Heart left ventricle (tissue), 16 donors: Measurements from ENCODE around the gene ESPN. TPM values are rescaled to one million over a fixed set of nuclear protein-coding genes. Genes with fewer than 3 reads are reported as not detected.

Experiments
- ATAC-seq, 4 donors: fragments of 200-7000 bp; cut with Tn5 transposase; one replicate each; pipeline ENCODE4 v1.9.1; 2020 to 2022; ENCODE audit warnings: moderate library complexity in 4 of 4, mild to moderate bottlenecking in 3 of 4, moderate number of reproducible peaks in 1 of 4
- DNase-seq, 5 donors: peaks; one replicate each; pipeline ENCODE4 v3.0.0-alpha.2; 2020
- H3K27ac ChIP-seq, 12 donors: fragments of 200-600 bp; sonication (generic) in 4 of 12; one replicate each; pipeline versions ENCODE4 v1.5.0 to v1.8.0; 2016 to 2022; ENCODE audit warnings: mild to moderate bottlenecking in 2 of 12
- H3K27me3 ChIP-seq, 9 donors: fragments of 200-600 bp; sonication (generic) in 2 of 9; one replicate each; pipeline versions ENCODE4 v1.5.1 to v1.8.0; 2016 to 2022; ENCODE audit warnings: mild to moderate bottlenecking in 3 of 9
- H3K36me3 ChIP-seq, 9 donors: fragments of 200-600 bp; sonication (generic) in 2 of 9; one replicate each; pipeline versions ENCODE4 v1.5.0 to v1.8.0; 2018 to 2022; ENCODE audit warnings: mild to moderate bottlenecking in 2 of 9
- H3K4me1 ChIP-seq, 12 donors: fragments of 200-600 bp; sonication (generic) in 4 of 12; one replicate each; pipeline versions ENCODE4 v1.5.0 to v1.8.0; 2016 to 2022; ENCODE audit warnings: mild to moderate bottlenecking in 3 of 12
- H3K4me3 ChIP-seq, 12 donors: fragments of 200-600 bp; sonication (generic) in 4 of 12; one replicate each; pipeline versions ENCODE4 v1.5.0 to v1.8.0; 2017 to 2022; ENCODE audit warnings: mild to moderate bottlenecking in 9 of 12, moderate library complexity in 4 of 12
- H3K9me3 ChIP-seq, 12 donors: fragments of 200-600 bp; sonication (generic) in 4 of 12; one replicate each; pipeline versions ENCODE4 v1.5.0 to v1.8.0; 2016 to 2022; ENCODE audit warnings: mild to moderate bottlenecking in 1 of 12
- CTCF ChIP-seq, 12 donors: fragments of 200-600 bp; sonication (generic) in 4 of 12; IDR thresholded peaks; one replicate each; pipeline versions ENCODE4 v1.5.0 to v1.8.0; 2018 to 2022; ENCODE audit warnings: antibody characterized with exemption in 12 of 12, mild to moderate bottlenecking in 5 of 12
- POLR2A ChIP-seq, 2 donors: fragments of 450-650 bp; IDR thresholded peaks; one replicate each; pipeline ENCODE4 v1.6.1; 2017; ENCODE audit warnings: antibody characterized with exemption in 2 of 2, mild to moderate bottlenecking in 2 of 2, moderate library complexity in 2 of 2
- whole genome bisulfite sequencing, 4 donors: extraction: QIAGEN DNeasy Blood & Tissue Kit in 2 of 4; methylation state at CpG; one replicate each; pipeline versions ENCODE4 v1.1.5 to v1.1.7; 2013 to 2018; 5-methylcytosine and 5-hydroxymethylcytosine counted together
- intact Hi-C, 10 donors: fragments of 100-400 bp; cut with DNase I; formaldehyde crosslinking; loops; one replicate each; pipeline versions ENCODE4 v1.11.1 to v1.14.2; 2022
- polyA plus RNA-seq, 2 donors: library from polyadenylated mRNA; stranded (reverse); fragments of 200-250 nt; gene quantifications; one replicate each; pipeline ENCODE4 v1.2.3, GENCODE V29; 2013
- total RNA-seq, 9 donors: library from RNA; depleted of rRNA in 2 of 9; stranded (reverse); fragments of >200 nt in 2 of 9; fragmentation: NEBNext Ultra II Directional in 3 of 9; extraction: Animal tissue kit (Norgen Biotek cat#: 25700) in 3 of 9; gene quantifications; one replicate each; pipeline versions ENCODE4 v1.1.0 to v1.2.4, GENCODE V29; 2016 to 2023
- donor health status: ischemic (EF 13 %, LVEDD 7.1; RV severe dilation, severe dysfunction).
- donor health status: healthy with polysubstance abuse.
- donor health status: DM: no; HTN: yes; CAD: no.
- donor health status: DM: no; HTN: no; CAD: no.
- donor health status: ischemic (EF 25% LVEDD 6.9; RV normal size, moderate dysfunction).
- donor health status: ischemic (EF 25% LVEDD 5.7; RV mildly dilated, moderate dysfunction).
- donor health status: healthy.
- donor health status: DM: yes; HTN: yes; CAD: no.
- donor health status: ischemic (EF 35%, LVEDD 5.7; RV mildly dilated, moderate dysfunction).
- donor health status: nonischemic (EF 11% LVEDD 7.7; RV severe dilation, severe dysfunction).
- donor health status: DM: yes; HTN: yes; CAD: no.
- donor health status: PGD.
- donor health status: ischemic (EF 29% LVEDD 5.4; RV normal size, mild dysfunction).
- donor health status: nonischemic (EF 23%, LVEDD 6.1; RV moderate dilation, normal function).

ESPN gene
- total and polyA plus RNA-seq, 11 donors, result 0.10 to 1.3 (median 0.21) TPM; not detected in 6

GRCh38 chr1:6489799-6490180 lies 65.2 kb downstream of the ESPN start:
- peak; percentile 28 to 69 (median 52) for ATAC-seq
- H3K27ac ChIP-seq, result peak overlapping the region in 9 of 12 donors; percentile 64 to 86 (median 77)
- WGBS, 4 donors, result 14 to 37% (median 15%) methylated on average over 7 to 21 of the region's 21 CpGs
- intact Hi-C loops, result loop anchor here in 9 of 10 donors (5.0 to 10.0 kb wide), 7 partner anchors 33 to 158 kb away; partner anchors contain the start of genes NOL9 (in 2 of the 9), TAS1R1 (in 1 of the 9) and THAP3 (in 1 of the 9)
- peaks cover 3 to 80% (median 50%) of the 10 kb centered on the region in 12 donors for H3K4me1 ChIP-seq
- peak overlapping the region; percentile 40 to 81 (median 64) for H3K4me3 ChIP-seq
- DNase-seq, result peak; percentile 64 to 86 (median 72)
- H3K27me3 ChIP-seq, result peaks cover 0 to 27% (median 4%) of the 10 kb centered on the region in 9 donors
- H3K9me3 ChIP-seq, result no peaks in the 10 kb centered on the region
- TF ChIP-seq CTCF (IDR thresholded peaks at IDR 0.05) (peak; percentile 86 to 97 (median 92)), POLR2A (IDR thresholded peaks at IDR 0.05) (no peak)
- H3K36me3 ChIP-seq, result no peaks in the 10 kb centered on the region

- 0 to 3% (median 1%) methylated on average over 40 to 70 of the region's 70 CpGs for WGBS, 4 donors
- H3K27ac ChIP-seq, result peak overlapping the region in 11 of 12 donors; percentile 64 to 86 (median 77)
- H3K27me3 ChIP-seq, result peaks cover 0 to 20% (median 0%) of the 10 kb centered on the region in 9 donors
- no peaks in the 10 kb centered on the region for H3K9me3 ChIP-seq
- DNase-seq (peak; percentile 61 to 80 (median 68)), ATAC-seq (peak in 3 of 4 donors; percentile 55 to 71 (median 67))
- H3K4me1 ChIP-seq, result peaks cover 3 to 81% (median 49%) of the 10 kb centered on the region in 12 donors
- peak overlapping the region; percentile 40 to 81 (median 64) for H3K4me3 ChIP-seq
- no peaks in the 10 kb centered on the region for H3K36me3 ChIP-seq
- peak in 2 of 12 donors; percentile 29 to 40 for TF ChIP-seq CTCF (IDR thresholded peaks at IDR 0.05)
- no peak for TF ChIP-seq POLR2A (IDR thresholded peaks at IDR 0.05)
- intact Hi-C loops, result loop anchor here in 1 of 10 donors (10.0 kb wide), 1 partner anchor 134 kb away; the partner anchor contains the start of gene THAP3
Measured at GRCh38 chr1:6490181-6491080, 65.9 kb downstream of the ESPN start.

GRCh38 chr1:6491081-6491449 lies 66.5 kb downstream of the ESPN start:
- DNase-seq (no peak), ATAC-seq (no peak)
- Histone ChIP-seq H3K36me3 (no peaks in the 10 kb centered on the region), H3K4me3 (peak overlapping the region; percentile 40 to 81 (median 64)), H3K9me3 (no peaks in the 10 kb centered on the region), H3K27me3 (peaks cover 0 to 17% (median 0%) of the 10 kb centered on the region in 9 donors), H3K4me1 (peaks cover 3 to 81% (median 46%) of the 10 kb centered on the region in 12 donors), H3K27ac (peak overlapping the region in 11 of 12 donors; percentile 64 to 86 (median 77))
- TF ChIP-seq CTCF (IDR thresholded peaks at IDR 0.05), result no peak
- TF ChIP-seq POLR2A (IDR thresholded peaks at IDR 0.05), result no peak
- WGBS, 4 donors, result 32 to 53% (median 39%) methylated on average over 6 of the region's 6 CpGs
- intact Hi-C loops, result loop anchor here in 1 of 10 donors (10.0 kb wide), 1 partner anchor 134 kb away; the partner anchor contains the start of gene THAP3
